ENCODE data around the gene CCT5.
"Not testable (repeated sequence)": the region's sequence is repeated elsewhere in the genome, so short reads cannot be mapped to it uniquely, and the experiment has no call there.

Gene CCT5

GRCh38 chr5:10275460-10275859, 25.4 kb downstream of the CCT5 start:
- no peak for DNase-seq (ENCODE audit: low read depth, low spot score)

GRCh38 chr5:10275991-10276390, 25.9 kb downstream of the CCT5 start:
- no peak for DNase-seq (ENCODE audit: low read depth, low spot score)
- no peaks in the 10 kb centered on the region for H3K9me3 ChIP-seq (ENCODE audit: control insufficient read depth, insufficient read depth, low read length)
- no peak overlapping the region for H3K4me3 ChIP-seq (ENCODE audit: low read length)
- no peak overlapping the region for H3K27ac ChIP-seq (ENCODE audit: low read length)
- H3K27me3 ChIP-seq (ENCODE audit: control insufficient read depth, insufficient read depth, low read length): no peaks in the 10 kb centered on the region
- WGBS (ENCODE audit: insufficient coverage, insufficient read length): no CpG with 5 or more reads among the region's 9 CpGs
- H3K36me3 ChIP-seq (ENCODE audit: control insufficient read depth, insufficient read depth, low read length): peaks cover 3% of the 10 kb centered on the region; the same call in 1 of the 2 replicates
- H3K4me1 ChIP-seq (ENCODE audit: control insufficient read depth, insufficient read depth, low read length): no peaks in the 10 kb centered on the region

More at GRCh38 chr5:10275460-10275859, 25.4 kb downstream of the CCT5 start:
- H3K9me3 ChIP-seq (ENCODE audit: control insufficient read depth, insufficient read depth, low read length): no peaks in the 10 kb centered on the region
- peaks cover 3% of the 10 kb centered on the region; the same call in 1 of the 2 replicates for H3K36me3 ChIP-seq (ENCODE audit: control insufficient read depth, insufficient read depth, low read length)
- no CpG with 5 or more reads among the region's 10 CpGs for WGBS (ENCODE audit: insufficient coverage, insufficient read length)
- no peak overlapping the region for H3K4me3 ChIP-seq (ENCODE audit: low read length)
- H3K27me3 ChIP-seq (ENCODE audit: control insufficient read depth, insufficient read depth, low read length): no peaks in the 10 kb centered on the region
- no peak overlapping the region for H3K27ac ChIP-seq (ENCODE audit: low read length)
- no peaks in the 10 kb centered on the region for H3K4me1 ChIP-seq (ENCODE audit: control insufficient read depth, insufficient read depth, low read length)

- no peaks in the 10 kb centered on the region for H3K9me3 ChIP-seq (ENCODE audit: control insufficient read depth, insufficient read depth, low read length)
- no peak overlapping the region for H3K27ac ChIP-seq (ENCODE audit: low read length)
- H3K27me3 ChIP-seq (ENCODE audit: control insufficient read depth, insufficient read depth, low read length): no peaks in the 10 kb centered on the region
- no peak overlapping the region for H3K4me3 ChIP-seq (ENCODE audit: low read length)
- no peak for DNase-seq (ENCODE audit: low read depth, low spot score)
- peaks cover 3% of the 10 kb centered on the region; the same call in 1 of the 2 replicates for H3K36me3 ChIP-seq (ENCODE audit: control insufficient read depth, insufficient read depth, low read length)
- no peaks in the 10 kb centered on the region for H3K4me1 ChIP-seq (ENCODE audit: control insufficient read depth, insufficient read depth, low read length)
- WGBS (ENCODE audit: insufficient coverage, insufficient read length): no CpG with 5 or more reads among the region's 7 CpGs
Observed at GRCh38 chr5:10276691-10277090, 26.6 kb downstream of the CCT5 start.

GRCh38 chr5:10277773-10278630, 27.9 kb downstream of the CCT5 start:
- WGBS (ENCODE audit: insufficient coverage, insufficient read length): no CpG with 5 or more reads among the region's 13 CpGs
- Histone ChIP-seq H3K27ac (ENCODE audit: low read length) (no peak overlapping the region), H3K36me3 (ENCODE audit: control insufficient read depth, insufficient read depth, low read length) (peaks cover 3% of the 10 kb centered on the region; the same call in 1 of the 2 replicates), H3K9me3 (ENCODE audit: control insufficient read depth, insufficient read depth, low read length) (no peaks in the 10 kb centered on the region), H3K4me1 (ENCODE audit: control insufficient read depth, insufficient read depth, low read length) (no peaks in the 10 kb centered on the region), H3K4me3 (ENCODE audit: low read length) (no peak overlapping the region), H3K27me3 (ENCODE audit: control insufficient read depth, insufficient read depth, low read length) (no peaks in the 10 kb centered on the region)
- DNase-seq (ENCODE audit: low read depth, low spot score): no peak

DNA sequence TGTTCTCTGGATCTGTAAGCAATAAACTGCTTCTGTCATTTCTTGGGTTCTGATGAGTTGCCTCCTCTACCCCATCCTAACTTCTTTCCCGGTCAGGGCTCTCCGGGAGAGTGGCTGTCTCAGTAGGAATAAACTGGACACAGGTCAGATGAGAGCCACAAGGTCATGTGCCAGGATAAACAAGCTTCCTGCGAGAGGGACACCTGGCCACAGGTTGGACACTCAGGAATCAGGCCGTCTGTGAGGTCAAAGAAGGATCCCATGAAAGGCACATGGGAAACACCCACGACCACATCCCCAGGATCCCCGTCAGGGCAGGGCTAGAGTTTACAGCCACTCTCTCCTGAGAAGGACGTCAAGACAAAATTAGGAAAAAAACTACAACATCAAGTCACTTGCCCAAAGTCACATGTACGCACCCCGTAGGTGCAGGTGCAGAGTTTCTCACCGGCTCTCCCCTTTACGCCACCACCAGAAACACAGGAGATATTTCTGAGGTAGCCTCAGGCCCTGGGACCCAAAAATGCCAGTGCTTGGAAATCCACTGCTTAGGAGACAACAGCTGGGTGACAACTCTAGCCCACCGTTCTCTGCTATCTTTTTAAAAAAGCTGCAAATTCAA, 28.7 kb downstream of the CCT5 start:
- Histone ChIP-seq H3K27ac (ENCODE audit: low read length) (no peak overlapping the region), H3K4me1 (ENCODE audit: control insufficient read depth, insufficient read depth, low read length) (no peaks in the 10 kb centered on the region), H3K4me3 (ENCODE audit: low read length) (no peak overlapping the region), H3K36me3 (ENCODE audit: control insufficient read depth, insufficient read depth, low read length) (peaks cover 3% of the 10 kb centered on the region; the same call in 1 of the 2 replicates), H3K27me3 (ENCODE audit: control insufficient read depth, insufficient read depth, low read length) (no peaks in the 10 kb centered on the region), H3K9me3 (ENCODE audit: control insufficient read depth, insufficient read depth, low read length) (no peaks in the 10 kb centered on the region)
- WGBS (ENCODE audit: insufficient coverage, insufficient read length): no CpG with 5 or more reads among the region's 12 CpGs
- DNase-seq (ENCODE audit: low read depth, low spot score): no peak

DNA sequence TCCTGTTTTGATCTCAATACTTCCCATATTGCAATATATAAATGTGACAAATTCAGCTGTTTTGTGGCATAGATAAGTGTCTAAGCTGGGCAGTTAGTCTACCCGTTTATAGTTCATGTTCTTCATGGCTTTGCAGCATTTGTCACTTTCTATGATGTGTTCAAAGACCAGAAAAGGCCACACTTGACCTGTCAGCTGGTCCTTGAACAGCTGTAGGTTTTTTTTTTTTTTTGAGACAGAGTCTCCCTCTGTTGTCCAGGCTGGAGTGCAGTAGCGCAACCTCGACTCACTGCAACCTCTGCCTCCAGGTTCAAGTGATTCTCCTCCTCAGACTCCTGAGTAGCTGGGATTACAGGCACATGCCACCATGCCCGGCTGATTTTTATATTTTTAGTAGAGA, 29.2 kb downstream of the CCT5 start:
- DNase-seq (ENCODE audit: low read depth, low spot score): no peak
- H3K4me3 ChIP-seq (ENCODE audit: low read length): no peak overlapping the region
- H3K9me3 ChIP-seq (ENCODE audit: control insufficient read depth, insufficient read depth, low read length): no peaks in the 10 kb centered on the region
- WGBS (ENCODE audit: insufficient coverage, insufficient read length): no CpG with 5 or more reads among the region's 4 CpGs
- no peaks in the 10 kb centered on the region for H3K27me3 ChIP-seq (ENCODE audit: control insufficient read depth, insufficient read depth, low read length)
- H3K4me1 ChIP-seq (ENCODE audit: control insufficient read depth, insufficient read depth, low read length): no peaks in the 10 kb centered on the region
- H3K27ac ChIP-seq (ENCODE audit: low read length): no peak overlapping the region
- H3K36me3 ChIP-seq (ENCODE audit: control insufficient read depth, insufficient read depth, low read length): peaks cover 3% of the 10 kb centered on the region; the same call in 1 of the 2 replicates

DNA sequence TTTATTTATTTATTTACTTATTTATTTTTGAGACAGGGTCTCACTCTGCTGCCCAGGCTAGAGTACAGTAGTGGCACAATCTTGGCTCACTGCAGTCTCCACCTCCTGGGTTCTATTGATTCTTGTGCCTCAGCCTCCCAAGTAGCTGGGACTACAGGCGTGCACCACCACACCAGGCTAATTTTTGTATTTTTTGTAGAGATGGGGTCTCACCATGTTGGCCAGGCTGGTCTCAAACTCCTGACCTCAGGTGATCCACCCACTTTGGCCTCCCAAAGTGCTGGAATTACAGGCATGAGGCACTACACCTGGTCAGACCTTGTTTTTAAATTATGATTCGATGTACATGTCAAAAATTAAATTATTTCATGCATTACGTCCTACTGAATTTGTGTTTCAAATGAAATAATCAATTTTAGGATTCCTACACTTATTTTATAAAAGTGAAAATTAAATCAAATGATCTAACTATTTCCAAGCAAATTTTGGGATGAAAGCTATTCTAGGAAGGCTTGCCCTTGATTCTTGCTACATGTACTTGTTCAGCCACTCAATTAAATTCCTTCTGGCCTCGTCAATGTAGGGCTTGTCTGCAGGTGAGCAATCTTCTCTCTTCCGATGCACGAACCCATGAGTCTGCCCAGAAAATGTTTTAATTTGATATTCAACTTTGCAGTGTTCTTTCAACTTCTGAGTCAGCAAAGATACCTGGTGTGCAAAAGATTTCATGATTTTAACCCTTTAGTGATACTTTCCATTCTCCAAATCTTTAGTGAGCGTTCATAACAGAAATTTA, 30.0 kb downstream of the CCT5 start:
- Histone ChIP-seq H3K36me3 (ENCODE audit: control insufficient read depth, insufficient read depth, low read length) (peaks cover 3% of the 10 kb centered on the region; the same call in 1 of the 2 replicates), H3K27me3 (ENCODE audit: control insufficient read depth, insufficient read depth, low read length) (no peaks in the 10 kb centered on the region), H3K4me3 (ENCODE audit: low read length) (no peak overlapping the region), H3K27ac (ENCODE audit: low read length) (no peak overlapping the region), H3K9me3 (ENCODE audit: control insufficient read depth, insufficient read depth, low read length) (no peaks in the 10 kb centered on the region), H3K4me1 (ENCODE audit: control insufficient read depth, insufficient read depth, low read length) (no peaks in the 10 kb centered on the region)
- WGBS (ENCODE audit: insufficient coverage, insufficient read length): no CpG with 5 or more reads among the region's 7 CpGs
- DNase-seq (ENCODE audit: low read depth, low spot score): no peak

GRCh38 chr5:10283927-10284635, 34.0 kb downstream of the CCT5 start:
- no peaks in the 10 kb centered on the region for H3K9me3 ChIP-seq (ENCODE audit: control insufficient read depth, insufficient read depth, low read length)
- no CpG with 5 or more reads among the region's 17 CpGs for WGBS (ENCODE audit: insufficient coverage, insufficient read length)
- H3K27ac ChIP-seq (ENCODE audit: low read length): no peak overlapping the region
- no peak overlapping the region for H3K4me3 ChIP-seq (ENCODE audit: low read length)
- DNase-seq (ENCODE audit: low read depth, low spot score): no peak
- no peaks in the 10 kb centered on the region for H3K36me3 ChIP-seq (ENCODE audit: control insufficient read depth, insufficient read depth, low read length)
- no peaks in the 10 kb centered on the region for H3K27me3 ChIP-seq (ENCODE audit: control insufficient read depth, insufficient read depth, low read length)
- H3K4me1 ChIP-seq (ENCODE audit: control insufficient read depth, insufficient read depth, low read length): no peaks in the 10 kb centered on the region

GRCh38 chr5:10285362-10285761, 35.3 kb downstream of the CCT5 start:
- WGBS (ENCODE audit: insufficient coverage, insufficient read length): no CpG with 5 or more reads among the region's 8 CpGs
- not testable (repeated sequence) for H3K27ac ChIP-seq (ENCODE audit: low read length); H3K27me3 ChIP-seq (ENCODE audit: control insufficient read depth, insufficient read depth, low read length); H3K9me3 ChIP-seq (ENCODE audit: control insufficient read depth, insufficient read depth, low read length); H3K36me3 ChIP-seq (ENCODE audit: control insufficient read depth, insufficient read depth, low read length); H3K4me1 ChIP-seq (ENCODE audit: control insufficient read depth, insufficient read depth, low read length); DNase-seq (ENCODE audit: low read depth, low spot score); H3K4me3 ChIP-seq (ENCODE audit: low read length)

All from iPS DF 6.9 (cell line).